WERI-Rb-1 (cell line): ENCODE data around the gene SYT7.

Source experiments
- DNase-seq: peaks from one replicate; pipeline ENCODE4 v3.0.0-alpha.2; 2020
- H3K27ac ChIP-seq: fragments of 250-450 bp; sonication (Bioruptor Pico); 2 replicates; pipeline ENCODE4 v1.5.1; 2020; ENCODE audit warnings: mild to moderate bottlenecking, moderate library complexity
- H3K27me3 ChIP-seq: fragments of 250-450 bp; sonication (Bioruptor Pico); 2 replicates; pipeline ENCODE4 v1.5.1; 2021; ENCODE audit warnings: mild to moderate bottlenecking, low read depth, moderate library complexity; ENCODE audit not compliant: insufficient read depth, severe bottlenecking
- H3K36me3 ChIP-seq: fragments of 250-450 bp; sonication (Bioruptor Pico); 2 replicates; pipeline ENCODE4 v1.5.1; 2020; ENCODE audit warnings: mild to moderate bottlenecking, moderate library complexity
- H3K4me3 ChIP-seq: 2 replicates; pipeline ENCODE4 v1.5.1; 2011; ENCODE audit warnings: low read depth, mild to moderate bottlenecking, control low read depth, low read length
- H3K9me3 ChIP-seq: fragments of 250-450 bp; sonication (Bioruptor Pico); 2 replicates; pipeline ENCODE4 v1.5.1; 2021; ENCODE audit warnings: mild to moderate bottlenecking, moderate library complexity; ENCODE audit not compliant: severe bottlenecking
- TF ChIP-seq, protein P1 (sequence below): IDR thresholded peaks from 2 replicates; pipeline ENCODE4 v1.5.1; 2011; ENCODE audit warnings: low read depth, mild to moderate bottlenecking, control low read depth, inconsistent platforms, low read length

The SYT7 gene

DNA sequence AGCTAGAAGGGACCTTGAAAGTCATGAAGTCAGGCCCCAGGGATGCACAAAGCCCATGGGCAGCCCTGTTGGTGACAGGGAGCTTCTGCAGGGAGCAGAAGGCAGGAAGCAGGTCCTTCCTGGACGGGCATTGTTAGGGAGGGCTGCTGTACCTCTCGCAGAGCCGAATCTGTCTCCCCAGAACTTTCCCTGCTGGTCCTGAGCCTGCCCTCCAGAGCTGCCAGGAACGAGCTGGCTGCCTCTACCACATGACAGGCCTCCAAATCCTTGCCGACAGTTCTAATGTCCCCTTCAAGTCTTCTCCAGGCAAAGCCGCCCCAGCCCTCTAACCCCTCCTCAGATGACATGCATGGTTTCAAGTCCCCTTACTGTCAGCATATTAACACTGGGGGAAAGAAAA is 20.1 kb downstream of the SYT7 start:
- H3K9me3 ChIP-seq = no peaks in the 10 kb centered on the region
- H3K27ac ChIP-seq = no peak overlapping the region
- TF ChIP-seq, protein P1, sequence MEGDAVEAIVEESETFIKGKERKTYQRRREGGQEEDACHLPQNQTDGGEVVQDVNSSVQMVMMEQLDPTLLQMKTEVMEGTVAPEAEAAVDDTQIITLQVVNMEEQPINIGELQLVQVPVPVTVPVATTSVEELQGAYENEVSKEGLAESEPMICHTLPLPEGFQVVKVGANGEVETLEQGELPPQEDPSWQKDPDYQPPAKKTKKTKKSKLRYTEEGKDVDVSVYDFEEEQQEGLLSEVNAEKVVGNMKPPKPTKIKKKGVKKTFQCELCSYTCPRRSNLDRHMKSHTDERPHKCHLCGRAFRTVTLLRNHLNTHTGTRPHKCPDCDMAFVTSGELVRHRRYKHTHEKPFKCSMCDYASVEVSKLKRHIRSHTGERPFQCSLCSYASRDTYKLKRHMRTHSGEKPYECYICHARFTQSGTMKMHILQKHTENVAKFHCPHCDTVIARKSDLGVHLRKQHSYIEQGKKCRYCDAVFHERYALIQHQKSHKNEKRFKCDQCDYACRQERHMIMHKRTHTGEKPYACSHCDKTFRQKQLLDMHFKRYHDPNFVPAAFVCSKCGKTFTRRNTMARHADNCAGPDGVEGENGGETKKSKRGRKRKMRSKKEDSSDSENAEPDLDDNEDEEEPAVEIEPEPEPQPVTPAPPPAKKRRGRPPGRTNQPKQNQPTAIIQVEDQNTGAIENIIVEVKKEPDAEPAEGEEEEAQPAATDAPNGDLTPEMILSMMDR = no peak
- H3K4me3 ChIP-seq = no peak overlapping the region
- DNase-seq = no peak
- H3K36me3 ChIP-seq = no peaks in the 10 kb centered on the region
- H3K27me3 ChIP-seq = no peaks in the 10 kb centered on the region

DNA sequence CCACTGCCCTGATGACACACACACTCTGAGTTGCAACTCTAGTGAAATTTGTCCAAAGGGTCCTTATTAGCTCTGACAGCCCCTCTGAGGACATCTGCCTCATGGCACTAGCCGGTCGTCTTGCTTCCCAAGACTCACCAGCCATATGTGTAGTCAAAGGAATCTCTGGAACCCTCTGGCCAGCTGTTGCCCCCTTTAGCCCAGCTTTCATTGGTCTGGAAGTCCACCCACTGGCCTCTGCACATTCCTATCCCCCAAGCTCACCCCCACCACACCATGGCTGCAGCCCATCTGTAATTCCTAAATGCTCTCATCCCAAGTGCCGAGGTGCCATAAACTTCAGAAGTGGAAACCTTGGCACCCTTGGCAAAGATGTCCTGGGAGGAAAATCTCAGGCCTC is 24.3 kb downstream of the SYT7 start:
- H3K9me3 ChIP-seq = no peaks in the 10 kb centered on the region
- no peaks in the 10 kb centered on the region; the same call in 1 of the 2 replicates for H3K36me3 ChIP-seq
- H3K4me3 ChIP-seq = no peak overlapping the region
- DNase-seq = no peak
- TF ChIP-seq, protein P1 = no peak
- no peaks in the 10 kb centered on the region for H3K27me3 ChIP-seq
- H3K27ac ChIP-seq = no peak overlapping the region

DNA sequence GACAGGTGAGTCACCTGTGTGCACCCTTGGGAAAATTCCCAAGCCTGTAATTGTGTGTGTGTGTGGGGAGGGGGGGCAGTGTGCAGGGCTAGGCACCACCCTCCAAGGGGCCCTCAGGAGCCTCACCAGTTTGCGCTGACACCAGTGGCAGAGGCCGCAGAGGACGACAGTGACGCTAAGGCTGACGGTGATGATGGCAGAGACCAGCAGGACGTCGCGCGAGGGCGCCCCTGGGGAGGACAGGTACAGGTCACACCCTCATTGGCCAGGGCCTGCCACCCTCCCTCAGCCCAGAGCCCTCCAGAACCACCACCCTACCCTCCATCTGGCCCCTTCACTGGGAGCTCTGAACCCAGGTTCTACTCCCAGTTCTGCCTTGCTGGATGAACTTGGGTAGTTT is 24.9 kb downstream of the SYT7 start:
- no peak overlapping the region for H3K4me3 ChIP-seq
- no peak for DNase-seq
- H3K27me3 ChIP-seq = no peaks in the 10 kb centered on the region
- no peak overlapping the region for H3K27ac ChIP-seq
- TF ChIP-seq, protein P1 = no peak
- no peaks in the 10 kb centered on the region; the same call in 1 of the 2 replicates for H3K36me3 ChIP-seq
- no peaks in the 10 kb centered on the region for H3K9me3 ChIP-seq

DNA sequence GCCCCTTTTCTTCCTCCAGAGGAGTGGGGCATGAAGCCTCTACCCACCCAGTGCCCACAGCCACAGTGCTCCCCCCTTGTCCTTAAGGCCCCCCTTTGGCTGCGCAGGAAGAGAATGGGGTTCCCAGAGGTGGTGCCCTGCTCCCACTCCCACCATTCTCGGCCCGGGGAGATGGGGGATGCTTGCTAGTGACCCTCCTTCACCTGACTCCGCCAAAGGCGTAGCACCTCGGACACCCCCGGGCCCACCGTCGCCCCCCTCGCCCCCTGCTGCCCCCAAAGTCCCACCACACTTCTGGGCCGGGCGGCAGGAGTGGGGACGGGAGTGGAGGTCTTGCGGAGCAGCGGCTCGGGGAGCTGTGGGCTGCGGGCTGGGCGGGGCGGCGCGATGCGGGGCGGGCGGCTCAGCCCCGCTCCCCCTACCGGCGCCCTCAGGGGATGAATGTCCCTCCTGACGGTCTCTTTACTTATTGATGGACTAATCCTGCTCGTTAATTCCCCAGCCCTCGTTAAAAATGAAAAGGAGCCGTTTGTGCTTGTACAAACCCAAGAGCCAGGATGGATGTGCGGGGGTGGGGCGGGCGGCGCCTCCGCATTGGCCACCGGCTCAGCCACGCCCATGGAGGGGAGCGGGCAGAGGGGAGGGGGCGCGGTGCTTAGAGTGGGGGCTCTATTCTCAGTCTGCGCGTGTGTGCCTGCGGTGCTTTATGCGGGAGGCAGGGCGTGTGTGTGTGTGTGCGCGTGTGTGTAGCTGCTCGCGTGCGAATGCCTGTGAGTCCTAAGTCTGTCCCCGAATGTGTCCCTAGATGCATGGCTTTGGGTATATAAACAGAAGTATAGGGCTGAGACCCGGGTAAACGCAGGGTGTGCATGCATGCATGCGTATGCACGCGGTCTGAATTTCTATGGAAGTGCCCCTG is 25.6 kb downstream of the SYT7 start:
- peak; percentile 85 for DNase-seq
- TF ChIP-seq, protein P1 = peak; percentile 59
- H3K9me3 ChIP-seq = no peaks in the 10 kb centered on the region
- peak overlapping the region; percentile 24 for H3K4me3 ChIP-seq
- H3K36me3 ChIP-seq = no peaks in the 10 kb centered on the region; the same call in 1 of the 2 replicates
- H3K27ac ChIP-seq = peak overlapping the region; percentile 80; the same call in 1 of the 2 replicates
- H3K27me3 ChIP-seq = no peaks in the 10 kb centered on the region

DNA sequence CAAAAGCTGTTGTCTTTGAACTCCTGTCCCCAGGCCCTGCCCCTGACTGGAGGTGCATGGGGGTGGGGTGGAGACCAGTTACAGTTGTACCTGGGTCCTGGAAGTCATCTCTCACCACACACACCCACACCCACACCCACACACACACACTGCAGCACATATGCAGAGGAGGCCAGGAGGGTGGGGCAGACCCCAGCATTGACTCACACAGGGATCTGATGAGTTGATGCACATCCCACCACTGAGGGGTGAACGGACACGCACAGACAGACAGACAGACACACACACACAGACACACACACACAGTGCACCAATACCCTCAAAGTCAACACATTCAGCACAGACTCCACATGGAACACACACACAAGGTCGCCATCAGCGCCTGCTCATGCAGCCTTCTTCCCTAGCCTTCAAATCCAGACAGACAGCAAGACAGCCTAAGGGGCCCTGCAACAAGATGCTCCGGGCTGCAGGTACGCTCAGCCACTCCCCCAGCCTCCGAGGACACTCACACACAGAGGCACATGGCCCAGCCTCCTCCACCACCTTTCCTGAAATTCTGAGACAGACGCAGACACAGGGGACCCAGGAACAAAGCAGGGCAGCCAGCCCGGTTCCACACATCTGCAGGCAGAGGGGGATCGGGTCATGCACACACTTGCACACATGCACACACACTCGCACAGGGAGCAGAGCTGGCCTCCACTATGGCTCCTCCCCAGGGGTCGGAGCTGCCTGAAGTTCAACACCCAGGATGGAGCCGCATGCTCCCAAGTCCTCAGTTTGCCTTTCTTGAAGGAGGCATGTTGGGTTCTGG is 26.5 kb downstream of the SYT7 start:
- Histone ChIP-seq H3K4me3 (peak overlapping the region; percentile 6; the same call in 1 of the 2 replicates), H3K9me3 (no peaks in the 10 kb centered on the region), H3K36me3 (peaks cover under 1% of the 10 kb centered on the region; the same call in 1 of the 2 replicates), H3K27ac (peak overlapping the region; percentile 80), H3K27me3 (no peaks in the 10 kb centered on the region)
- no peak for DNase-seq
- TF ChIP-seq, protein P1 = no peak
